NCI-H187 treated with DMSO at 0.1 percent for 48 hours (cell line): ENCODE measurements around the gene SPPL3.

Experiments
- DNase-seq: peaks from one replicate; lab custom pipeline; 2025; lab: John Stamatoyannopoulos, UW

Gene SPPL3

GRCh38 chr12:120874547-120875245 is 29.5 kb downstream of the SPPL3 start:
- DNase-seq = no peak

- no peak for DNase-seq
These were observed 30.9 kb downstream of the SPPL3 start for GRCh38 chr12:120873226-120873625.

DNA sequence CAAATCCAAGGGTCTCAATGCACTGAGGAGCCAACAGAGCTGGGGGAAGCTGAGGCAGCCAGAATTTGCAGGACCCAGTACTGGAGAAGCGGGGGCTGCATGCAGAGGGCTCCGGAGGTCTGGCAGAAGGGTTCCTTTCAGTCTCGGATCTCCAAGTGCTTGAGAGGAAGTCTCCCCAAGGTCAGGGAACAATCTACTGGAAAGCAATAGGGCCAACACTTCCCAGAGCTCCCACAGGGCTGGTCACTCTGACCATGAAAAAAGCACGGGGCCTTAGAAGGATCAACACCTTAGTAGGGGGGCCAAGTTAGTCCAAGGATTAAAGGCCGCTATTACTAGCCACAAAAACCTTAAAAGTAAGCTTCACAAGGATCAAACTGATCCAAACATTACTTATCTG is 31.7 kb downstream of the SPPL3 start:
- DNase-seq = no peak

DNA sequence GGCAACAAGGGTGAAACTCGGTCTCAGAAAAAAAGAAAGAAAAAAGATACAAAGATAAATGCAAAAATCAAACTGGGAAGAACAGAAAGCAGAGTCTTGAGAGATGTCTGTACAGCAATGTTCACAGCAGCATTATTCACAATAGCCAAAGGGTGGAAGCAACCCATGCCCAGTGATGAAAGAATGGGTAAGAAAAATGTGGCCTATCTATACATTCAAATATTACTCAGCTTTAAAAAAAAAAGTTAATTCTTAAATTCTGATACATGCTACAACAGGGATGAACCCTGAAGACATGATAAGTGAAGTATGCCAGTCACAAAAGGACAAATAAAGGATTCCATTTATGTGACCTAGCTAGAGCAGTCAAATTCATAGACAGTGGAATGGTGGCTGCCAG is 33.7 kb downstream of the SPPL3 start:
- no peak for DNase-seq

- no peak for DNase-seq
These were observed 34.8 kb downstream of the SPPL3 start for GRCh38 chr12:120869376-120869775.

DNA sequence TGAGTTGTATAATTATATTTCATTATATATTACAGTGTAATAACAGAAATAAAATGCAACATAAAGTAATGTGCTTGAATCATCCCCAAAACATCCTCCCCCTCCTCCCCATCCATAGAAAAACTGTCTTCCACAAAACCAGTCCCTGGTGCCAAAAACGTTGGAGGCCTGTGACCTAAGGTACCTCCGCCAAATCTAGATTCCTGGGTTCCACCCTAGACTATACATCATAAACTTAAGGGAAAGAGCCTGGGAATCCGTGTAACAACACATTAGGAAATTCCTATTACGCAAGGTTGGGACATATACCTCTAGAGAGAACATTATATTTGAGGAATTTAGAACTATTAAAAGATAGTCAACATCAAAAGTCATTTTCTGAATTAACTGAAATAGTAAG is 38.0 kb downstream of the SPPL3 start:
- no peak for DNase-seq

DNA sequence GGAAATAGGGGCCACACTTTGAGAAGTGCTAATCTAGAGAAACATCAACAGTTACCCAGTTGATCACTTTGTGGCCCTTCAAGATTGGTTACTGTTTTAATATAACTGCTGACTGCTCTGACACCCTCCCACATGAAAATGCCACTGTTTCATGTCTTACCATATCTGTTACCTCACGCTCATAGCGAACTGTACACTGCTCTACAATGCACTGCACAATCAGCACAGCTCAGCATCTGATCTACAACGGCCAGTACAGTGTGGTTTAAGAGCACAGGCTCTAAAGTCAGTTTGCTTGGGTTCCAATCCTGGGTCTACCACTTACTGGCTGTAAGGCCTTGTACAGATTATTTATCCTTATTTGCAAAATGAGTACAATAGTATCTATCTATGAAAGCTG is 39.1 kb downstream of the SPPL3 start:
- DNase-seq = no peak

- no peak for DNase-seq
These were observed 41.5 kb downstream of the SPPL3 start for GRCh38 chr12:120862664-120863063.

DNA sequence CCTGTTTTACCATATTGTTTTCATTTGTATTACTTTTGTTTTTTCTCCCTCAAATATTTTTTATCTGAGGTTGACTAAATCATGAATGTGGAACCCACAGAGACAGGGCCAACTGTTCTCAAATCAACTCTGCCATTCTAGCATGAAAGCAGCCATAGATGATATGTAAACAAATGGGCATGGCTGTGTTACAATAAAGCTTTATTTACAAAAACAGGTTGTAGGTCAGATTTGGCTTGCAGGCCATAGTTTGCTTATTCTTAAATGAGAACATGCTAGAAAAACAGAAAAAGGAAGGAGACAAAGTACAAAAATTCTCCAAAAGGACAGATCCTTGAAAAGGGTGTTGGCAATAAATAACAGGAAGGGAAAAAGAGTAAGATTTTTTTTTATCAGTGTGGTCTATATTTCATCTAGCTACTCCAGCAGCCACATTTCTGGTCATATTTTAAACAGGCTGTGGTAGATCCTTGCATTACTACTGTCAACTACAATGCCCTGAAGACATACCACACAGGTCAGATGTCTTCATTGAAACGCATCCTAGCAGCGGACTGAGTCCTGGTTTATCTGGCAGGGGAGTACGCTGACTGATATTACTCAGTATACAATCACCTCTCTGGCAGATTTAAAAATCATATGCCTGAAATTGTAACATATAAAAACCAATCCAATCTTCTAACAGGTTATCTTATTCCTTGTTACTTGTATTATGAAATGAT is 42.9 kb downstream of the SPPL3 start:
- DNase-seq = no peak

GRCh38 chr12:120858306-120859088 is 45.7 kb downstream of the SPPL3 start:
- no peak for DNase-seq

- DNase-seq = no peak
These were observed 47.2 kb downstream of the SPPL3 start for GRCh38 chr12:120856980-120857379.

DNA sequence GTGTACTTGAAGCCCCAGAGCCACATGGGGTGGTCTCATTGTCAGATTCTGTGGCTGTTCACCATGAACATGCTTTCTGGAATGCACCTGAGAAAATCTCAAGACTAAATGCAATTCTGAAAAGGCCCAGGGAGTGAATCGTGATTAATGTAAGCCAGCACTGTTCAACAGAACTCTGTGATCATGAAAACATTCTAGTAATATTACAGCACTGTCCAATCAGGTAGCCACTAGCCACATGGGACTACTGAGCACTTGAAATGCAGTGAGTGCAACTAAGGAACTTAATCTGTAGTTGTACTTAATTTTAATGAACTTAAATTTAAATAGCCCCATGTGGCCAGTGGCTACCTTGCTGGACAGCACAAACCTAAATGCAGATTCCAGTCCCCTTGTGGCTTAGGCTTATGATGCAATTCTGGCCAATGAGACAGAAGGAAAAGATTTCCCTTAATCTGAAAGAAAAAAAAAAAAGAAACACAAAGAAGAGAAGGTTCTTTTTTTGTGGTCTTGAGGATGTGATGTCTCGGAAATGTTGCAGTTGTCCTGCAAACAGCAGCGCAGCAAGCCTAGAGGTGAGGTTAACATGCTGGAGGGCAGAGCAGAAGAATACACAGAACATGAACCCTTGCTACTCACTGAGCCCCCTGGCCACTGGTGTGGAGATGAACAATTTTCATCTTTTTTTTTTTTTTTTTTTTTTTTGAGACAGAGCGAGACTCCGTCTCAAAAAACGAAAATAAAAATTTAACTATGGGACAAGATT is 48.2 kb downstream of the SPPL3 start:
- DNase-seq = no peak

DNA sequence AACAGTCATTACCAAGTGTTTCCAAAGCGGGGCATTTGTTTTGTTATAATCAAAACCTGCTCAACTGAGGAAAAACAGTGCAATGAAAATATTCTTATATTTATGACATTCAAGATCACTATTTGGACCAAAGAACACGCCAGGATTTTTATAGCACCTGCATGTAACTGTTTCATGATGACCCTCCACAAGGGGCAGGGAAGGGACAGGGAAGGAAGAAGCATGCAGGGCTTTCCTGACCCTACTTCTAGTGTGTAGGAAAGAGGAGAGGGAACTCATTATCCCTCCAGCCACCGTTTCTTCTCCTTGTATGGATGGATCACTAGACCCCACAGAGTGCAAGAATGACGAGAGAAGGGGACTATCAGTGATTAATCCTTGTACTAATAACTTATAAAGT is 49.4 kb downstream of the SPPL3 start:
- DNase-seq = no peak

- no peak for DNase-seq
These were observed 51.0 kb downstream of the SPPL3 start for GRCh38 chr12:120853188-120853587.

GRCh38 chr12:120851944-120852343 is 52.2 kb downstream of the SPPL3 start:
- DNase-seq = no peak

- no peak for DNase-seq
These were observed 52.7 kb downstream of the SPPL3 start for GRCh38 chr12:120851444-120851843.

- no peak for DNase-seq
These were observed 54.4 kb downstream of the SPPL3 start for GRCh38 chr12:120849765-120850164.

DNA sequence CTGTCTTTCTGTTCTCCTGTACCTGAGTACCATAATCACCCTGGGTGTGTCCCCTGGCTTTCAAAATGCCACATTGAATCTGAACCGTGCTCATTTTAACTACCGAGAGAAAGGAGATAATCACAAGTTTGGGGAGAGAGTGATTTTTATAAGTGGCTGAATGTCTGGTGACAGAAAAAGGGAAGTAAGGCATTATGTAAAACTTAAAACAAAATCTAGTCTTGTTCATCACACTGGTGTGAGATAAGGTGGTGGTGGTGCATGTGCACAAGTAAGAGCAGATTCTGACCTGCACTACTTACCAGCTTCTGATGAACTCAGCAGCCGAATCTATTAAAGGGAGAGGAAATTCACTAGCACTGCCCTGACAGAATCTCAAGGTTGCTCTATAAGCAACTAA is 56.3 kb downstream of the SPPL3 start:
- DNase-seq = no peak

GRCh38 chr12:120847392-120847791 is 56.8 kb downstream of the SPPL3 start:
- no peak for DNase-seq

GRCh38 chr12:120846721-120847120 is 57.4 kb downstream of the SPPL3 start:
- no peak for DNase-seq

DNA sequence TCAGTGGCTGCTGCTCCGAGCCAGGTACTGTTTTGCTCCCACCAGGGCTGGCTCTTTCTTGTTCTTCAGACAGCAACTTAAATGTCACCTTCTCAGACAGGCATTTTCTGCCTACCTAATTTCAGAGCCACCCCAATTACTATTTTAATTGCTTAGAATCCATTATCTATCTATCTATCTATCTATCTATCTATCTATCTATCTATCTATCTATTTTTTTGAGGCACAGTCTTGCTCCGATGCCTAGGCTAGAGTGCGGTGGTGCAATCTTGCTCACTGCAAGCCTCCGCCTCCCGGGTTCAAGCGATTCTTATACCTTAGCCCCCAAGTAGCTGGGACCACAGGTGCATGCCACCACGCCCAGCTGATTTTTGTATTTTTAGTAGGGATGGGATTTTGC is 58.5 kb downstream of the SPPL3 start:
- DNase-seq = no peak

DNA sequence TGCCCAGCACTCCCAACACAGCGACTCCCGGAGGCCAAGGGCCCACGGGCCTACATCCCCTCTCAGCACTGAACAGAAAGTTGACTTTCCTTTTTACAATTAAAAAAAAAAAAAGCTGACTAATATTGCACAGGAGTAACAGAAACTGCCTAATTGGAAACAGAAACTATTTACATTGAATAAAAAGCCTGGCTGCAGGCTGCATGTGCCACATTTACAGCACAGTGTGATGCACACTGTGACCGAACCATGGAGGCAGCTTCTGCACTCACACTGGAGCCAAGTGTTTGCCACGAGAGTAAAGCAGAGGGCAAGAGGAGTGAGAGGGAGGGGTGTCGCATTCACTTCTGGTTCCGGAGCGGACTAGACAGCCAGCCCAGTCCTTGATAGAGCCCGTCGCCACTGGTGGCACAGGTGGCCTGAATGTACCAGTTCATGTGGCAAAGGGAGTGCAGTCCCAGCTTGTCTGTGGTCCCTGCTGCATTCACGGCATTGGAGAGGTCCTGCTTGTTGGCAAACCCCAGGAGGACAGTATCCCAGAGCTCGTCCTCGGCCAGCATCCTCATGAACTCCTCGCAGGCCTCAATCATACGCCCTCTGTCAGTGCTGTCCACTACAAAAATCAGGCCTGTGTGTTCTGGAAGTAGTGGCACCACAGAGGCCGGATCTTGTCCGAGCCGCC is 59.2 kb downstream of the SPPL3 start:
- DNase-seq = no peak
